ENCODE data around the gene CLASP1. TPM values are rescaled to one million over a fixed set of nuclear protein-coding genes. Genes with fewer than 3 reads are reported as not detected.

CLASP1 gene
- total and polyA plus RNA-seq, 2 of the 8 experiments (the other 6 are each of a cell fraction or from before 2014, with no cell fraction given): 7.3 to 53.9 TPM

GRCh38 chr2:121617042-121617599 is 32.1 kb downstream of the CLASP1 start:
- Histone ChIP-seq H3K14ac (ENCODE audit: insufficient read length) (no peak overlapping the region), H2BK20ac (ENCODE audit: low read length) (no peak overlapping the region), H3K79me1 (ENCODE audit: low read depth, low read length) (peaks cover 3% of the 10 kb centered on the region; the same call in 1 of the 2 replicates), H4K20me1 (replicated peaks in 1 of 2; ENCODE audit: control insufficient read depth in 1 of 2, insufficient read depth in 2 of 2, low read length in 2 of 2) (peaks cover 0 to 4% of the 10 kb centered on the region in 2 experiments), H2AK5ac (ENCODE audit: low read depth, low read length) (no peak overlapping the region; the same call in 1 of the 2 replicates), H3K27ac (ENCODE audit: low read depth, low read length) (no peak overlapping the region), H3K9me3 (ENCODE audit: insufficient read depth in 2 of 2, low read depth in 1 of 2, low read length in 1 of 2) (no peaks in the 10 kb centered on the region), H3K4me3 (ENCODE audit: extremely low read depth in 1 of 4, insufficient read depth in 2 of 4, low read depth in 3 of 4, low read length in 4 of 4) (no peak overlapping the region), H3K9ac (replicated peaks in 1 of 4; ENCODE audit: extremely low read depth in 1 of 4, low read depth in 3 of 4, low read length in 3 of 4) (no peak overlapping the region; a peak in 1 of 7 replicates), H2BK12ac (ENCODE audit: low read depth, low read length) (no peak overlapping the region), H3K27me3 (replicated peaks in 1 of 4; ENCODE audit: control insufficient read depth in 3 of 4, extremely low read depth in 1 of 4, insufficient read depth in 3 of 4, low read length in 3 of 4) (no peaks in the 10 kb centered on the region), H3K23me2 (ENCODE audit: low read depth, low read length) (no peaks in the 10 kb centered on the region; the same call in 1 of the 2 replicates), H4K91ac (replicated peaks; ENCODE audit: insufficient read length, low read length) (no peak overlapping the region), H2AFZ (ENCODE audit: low read length) (no peak overlapping the region), H3K79me2 (ENCODE audit: control insufficient read depth in 1 of 2, insufficient read depth in 2 of 2, low read length in 2 of 2) (peaks cover 0 to 56% of the 10 kb centered on the region in 2 experiments; a peak in 2 of 4 replicates), H4K8ac (ENCODE audit: extremely low read depth, insufficient read depth, low read length) (no peak overlapping the region), H3K18ac (ENCODE audit: extremely low read depth, low read length) (no peak overlapping the region), H3K36me3 (ENCODE audit: control insufficient read depth in 2 of 4, insufficient read depth in 4 of 4, low read length in 3 of 4) (no peaks in the 10 kb centered on the region; a peak in 1 of 8 replicates), H4K5ac (ENCODE audit: insufficient read length, low read depth, low read length) (no peak overlapping the region), H3K56ac (replicated peaks; ENCODE audit: insufficient read length, low read depth, low read length) (no peak overlapping the region), H2BK15ac (ENCODE audit: low read length) (no peak overlapping the region; the same call in 1 of the 2 replicates), H3K4ac (replicated peaks; ENCODE audit: insufficient read length, low read depth, low read length) (no peak overlapping the region), H3K4me2 (ENCODE audit: insufficient read depth in 1 of 2, low read depth in 2 of 2, low read length in 2 of 2) (no peak overlapping the region), H3K23ac (ENCODE audit: insufficient read length) (no peak overlapping the region), H3K4me1 (replicated peaks in 1 of 4; ENCODE audit: control insufficient read depth in 3 of 4, insufficient read depth in 4 of 4, low read length in 3 of 4) (no peaks in the 10 kb centered on the region; a peak in 2 of 7 replicates), H2BK120ac (replicated peaks; ENCODE audit: low read depth, low read length) (no peak overlapping the region), H2BK5ac (ENCODE audit: low read depth, low read length) (no peak overlapping the region)
- FAIRE-seq (no peak), DNase-seq (ENCODE audit: low read depth in 1 of 2, low spot score in 2 of 2) (no peak)
- WGBS, 2 experiments (ENCODE audit: extremely low coverage in 1 of 2, insufficient coverage in 1 of 2, insufficient read length in 1 of 2, insufficient replicate concordance in 2 of 2, low coverage in 1 of 2, low lambda C conversion rate in 2 of 2, missing lambda C conversion rate in 1 of 2): 90% methylated on average over 4 of the region's 4 CpGs; no CpG with 5 or more reads in 1 of the 2 experiments
- CTCF ChIA-PET (ENCODE audit: partially characterized antibody): interaction anchor here (1.0 to 2.5 kb wide), 9 partner anchors 9 to 86 kb away, joined by 3 to 11 read pairs (median 4); partner anchors contain the start of gene RNU4ATAC
- POLR2A ChIA-PET (ENCODE audit: partially characterized antibody): interaction anchor here (0.6 to 1.2 kb wide), 6 partner anchors 9 to 282 kb away, joined by 3 to 5 read pairs (median 3); partner anchors contain the start of genes CLASP1 and RNU4ATAC
- TF ChIP-seq EGR1 (IDR thresholded peaks at IDR 0.05; ENCODE audit: borderline replicate concordance, low read depth, low read length) (no peak), SIX5 (IDR thresholded peaks at IDR 0.05; ENCODE audit: low read depth, low read length) (no peak)

Measured in H1 (cell line).